ENCODE results near the gene YJEFN3.

YJEFN3 gene

GRCh38 chr19:19554074-19555023 is 25.6 kb downstream of the YJEFN3 start:
- TF ChIP-seq, protein P1, sequence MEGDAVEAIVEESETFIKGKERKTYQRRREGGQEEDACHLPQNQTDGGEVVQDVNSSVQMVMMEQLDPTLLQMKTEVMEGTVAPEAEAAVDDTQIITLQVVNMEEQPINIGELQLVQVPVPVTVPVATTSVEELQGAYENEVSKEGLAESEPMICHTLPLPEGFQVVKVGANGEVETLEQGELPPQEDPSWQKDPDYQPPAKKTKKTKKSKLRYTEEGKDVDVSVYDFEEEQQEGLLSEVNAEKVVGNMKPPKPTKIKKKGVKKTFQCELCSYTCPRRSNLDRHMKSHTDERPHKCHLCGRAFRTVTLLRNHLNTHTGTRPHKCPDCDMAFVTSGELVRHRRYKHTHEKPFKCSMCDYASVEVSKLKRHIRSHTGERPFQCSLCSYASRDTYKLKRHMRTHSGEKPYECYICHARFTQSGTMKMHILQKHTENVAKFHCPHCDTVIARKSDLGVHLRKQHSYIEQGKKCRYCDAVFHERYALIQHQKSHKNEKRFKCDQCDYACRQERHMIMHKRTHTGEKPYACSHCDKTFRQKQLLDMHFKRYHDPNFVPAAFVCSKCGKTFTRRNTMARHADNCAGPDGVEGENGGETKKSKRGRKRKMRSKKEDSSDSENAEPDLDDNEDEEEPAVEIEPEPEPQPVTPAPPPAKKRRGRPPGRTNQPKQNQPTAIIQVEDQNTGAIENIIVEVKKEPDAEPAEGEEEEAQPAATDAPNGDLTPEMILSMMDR (IDR thresholded peaks at IDR 0.05; ENCODE audit: low read length, missing control alignments) = peak; percentile 71
- no peak overlapping the region for H3K4me3 ChIP-seq (replicated peaks; ENCODE audit: low read depth, low read length)
- DNase-seq (ENCODE audit: low read depth) = peak; percentile 47

DNA sequence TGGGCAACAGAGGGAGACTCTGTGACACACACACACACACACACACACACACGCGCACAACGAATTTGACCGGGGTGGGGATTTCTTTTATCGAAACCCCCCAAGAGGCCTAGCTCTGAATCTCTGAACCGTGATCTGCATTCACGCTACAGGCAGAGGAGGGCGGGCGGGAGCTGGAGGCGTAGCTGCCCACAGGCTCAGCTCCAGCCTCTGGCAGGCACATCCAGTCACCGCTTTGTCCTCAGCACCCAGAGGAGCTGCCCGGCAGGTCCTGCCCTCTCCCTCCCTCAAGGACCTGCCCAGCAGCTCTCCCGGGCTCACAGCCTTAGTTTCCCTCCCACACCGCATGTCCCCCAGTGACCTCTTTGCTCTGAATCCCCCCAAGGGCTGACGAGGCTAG is 29.3 kb downstream of the YJEFN3 start:
- no peak for DNase-seq (ENCODE audit: low read depth)
- H3K4me3 ChIP-seq (replicated peaks; ENCODE audit: low read depth, low read length) = no peak overlapping the region
- TF ChIP-seq, protein P1 (IDR thresholded peaks at IDR 0.05; ENCODE audit: low read length, missing control alignments) = no peak

GRCh38 chr19:19558636-19559035 is 29.9 kb downstream of the YJEFN3 start:
- DNase-seq (ENCODE audit: low read depth) = no peak
- H3K4me3 ChIP-seq (replicated peaks; ENCODE audit: low read depth, low read length) = no peak overlapping the region
- TF ChIP-seq, protein P1 (IDR thresholded peaks at IDR 0.05; ENCODE audit: low read length, missing control alignments) = no peak

DNA sequence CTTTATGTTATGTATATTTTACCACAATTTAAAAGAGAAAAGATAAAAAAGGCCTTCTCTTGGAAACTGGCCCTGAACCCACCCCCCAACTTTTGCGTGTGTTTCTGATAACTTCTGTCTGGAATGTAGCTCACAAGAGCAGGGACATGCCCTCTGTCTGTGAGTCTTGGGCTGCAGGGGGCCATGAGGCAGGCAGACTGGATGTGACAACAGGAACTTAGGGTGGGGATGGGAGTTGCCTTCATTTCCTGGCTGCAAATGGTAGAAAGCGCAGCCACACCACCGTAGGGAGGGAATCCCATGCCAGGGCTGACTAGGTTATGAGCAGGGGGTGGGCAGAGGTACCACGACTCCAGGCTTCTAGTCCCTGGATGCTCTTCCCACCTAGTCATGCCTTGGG is 31.2 kb downstream of the YJEFN3 start:
- H3K4me3 ChIP-seq (replicated peaks; ENCODE audit: low read depth, low read length) = no peak overlapping the region
- no peak for DNase-seq (ENCODE audit: low read depth)
- TF ChIP-seq, protein P1 (IDR thresholded peaks at IDR 0.05; ENCODE audit: low read length, missing control alignments) = no peak

DNA sequence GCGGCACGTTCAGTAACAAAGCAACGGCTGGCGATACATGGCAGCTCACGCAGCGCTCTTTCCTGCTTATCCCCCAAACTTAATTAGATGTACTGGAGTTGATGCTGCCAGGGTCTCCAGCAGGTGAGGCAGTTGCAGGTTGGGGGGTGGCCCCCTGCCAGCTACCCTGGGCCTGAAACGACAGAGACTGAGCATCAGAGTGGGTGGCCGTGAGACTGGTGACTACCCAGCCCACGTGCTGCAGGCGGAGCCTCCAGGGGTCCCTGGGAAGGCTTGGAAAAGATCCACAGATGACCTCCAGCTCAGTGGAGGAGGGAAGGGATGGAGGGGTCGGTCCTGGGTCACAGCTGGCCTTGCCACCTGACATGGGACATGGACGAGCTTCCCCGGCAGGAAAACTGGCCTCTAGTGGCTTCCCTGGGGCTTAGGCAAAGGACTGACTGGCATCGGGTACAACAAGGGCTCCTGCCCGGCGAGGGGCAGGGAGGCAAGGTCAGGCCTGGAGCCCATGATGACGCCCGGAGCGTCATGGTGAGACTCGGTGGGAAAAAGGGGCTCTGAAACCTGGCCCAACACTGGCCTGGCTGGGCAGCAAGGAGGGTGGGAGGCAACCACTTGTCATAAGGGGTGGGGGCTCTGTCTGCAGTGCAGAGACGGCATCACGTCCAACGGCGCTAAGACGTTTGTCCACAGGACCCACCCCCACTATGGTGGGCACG is 33.4 kb downstream of the YJEFN3 start:
- H3K4me3 ChIP-seq (replicated peaks; ENCODE audit: low read depth, low read length) = no peak overlapping the region
- DNase-seq (ENCODE audit: low read depth) = no peak
- TF ChIP-seq, protein P1 (IDR thresholded peaks at IDR 0.05; ENCODE audit: low read length, missing control alignments) = no peak

- no peak for DNase-seq (ENCODE audit: low read depth)
- H3K4me3 ChIP-seq (replicated peaks; ENCODE audit: low read depth, low read length) = no peak overlapping the region
- TF ChIP-seq, protein P1 (IDR thresholded peaks at IDR 0.05; ENCODE audit: low read length, missing control alignments) = no peak
These were observed 34.1 kb downstream of the YJEFN3 start for GRCh38 chr19:19562665-19563347.
